Endothelial cell of umbilical vein (primary cell): ENCODE measurements around the gene PKP4. TPM values are rescaled to one million over a fixed set of nuclear protein-coding genes. Genes with fewer than 3 reads are reported as not detected.

Experiments used
- BruUV-seq: library from RNA; stranded (reverse); fragments of 400-500 nt; replicated peaks from 2 replicates; lab custom pipeline; 2021; lab: Mats Ljungman, UMichigan
- CTCF ChIA-PET: fragments of 300-600, 350-600 bp; sonication (Branson Sonifier 250); formaldehyde crosslinking; loops from one replicate; lab custom pipeline; 2021; ENCODE audit warnings: antibody characterized with exemption, inconsistent platforms; lab: Charles Lee
- POLR2A ChIA-PET: fragments of 300-600, 350-600 bp; sonication (Branson Sonifier 250); formaldehyde crosslinking; loops from one replicate; lab custom pipeline; 2021; ENCODE audit warnings: antibody characterized with exemption, inconsistent platforms; lab: Charles Lee
- DNase-seq: peaks from one replicate; pipeline ENCODE4 v3.0.0-alpha.2; 2011; ENCODE audit warnings: low read depth, low spot score
- FAIRE-seq: peaks from 2 replicates; lab custom pipeline; 2011; peaks lifted over from hg19 to GRCh38; lab: Jason Lieb, UNC
- H2AFZ ChIP-seq: 2 replicates; pipeline ENCODE4 v1.6.0; 2012; ENCODE audit warnings: low read depth, low read length, control low read depth, inconsistent platforms
- H3K27ac ChIP-seq: 2 replicates; pipeline ENCODE4 v1.5.1; 2011; ENCODE audit warnings: low read depth, mild to moderate bottlenecking, control low read depth, low read length, moderate library complexity; ENCODE audit not compliant: insufficient read depth
- H3K27me3 ChIP-seq, 2 experiments: 2 replicates each; pipeline versions ENCODE4 v1.6.0 to v1.6.1; 2011; ENCODE audit warnings: low read length in 2 of 2, mixed read lengths in 1 of 2; ENCODE audit not compliant: control insufficient read depth in 2 of 2, insufficient read depth in 2 of 2
- H3K36me3 ChIP-seq, 2 experiments: 2 replicates in 1 of 2; 3 replicates in 1 of 2; pipeline ENCODE4 v1.5.1; 2011; ENCODE audit warnings: low read length in 2 of 2, mild to moderate bottlenecking in 1 of 2, moderate library complexity in 1 of 2; ENCODE audit not compliant: control insufficient read depth in 2 of 2, insufficient read depth in 2 of 2; ENCODE audit errors: extremely low read depth in 1 of 2
- H3K4me1 ChIP-seq: 3 replicates; pipeline ENCODE4 v1.5.1; 2011; ENCODE audit warnings: mild to moderate bottlenecking, low read length; ENCODE audit not compliant: control insufficient read depth, insufficient read depth; ENCODE audit errors: extremely low read depth
- H3K4me2 ChIP-seq: 2 replicates; pipeline ENCODE4 v1.6.1; 2011; ENCODE audit warnings: low read length, control low read depth, mixed read lengths; ENCODE audit not compliant: insufficient read depth
- H3K4me3 ChIP-seq, 3 experiments: fragments of 200-600 bp in 1 of 3; sonication (generic), shearing (Covaris generic) in 1 of 3; replicated peaks in 1 of 3; 2 replicates each; pipeline ENCODE4 v1.5.1; 2011 to 2016; ENCODE audit warnings: control low read depth in 3 of 3, low read length in 3 of 3, mild to moderate bottlenecking in 2 of 3, inconsistent platforms in 1 of 3, low read depth in 1 of 3, moderate library complexity in 1 of 3; ENCODE audit not compliant: insufficient read depth in 1 of 3
- H3K79me2 ChIP-seq: 2 replicates; pipeline ENCODE4 v1.6.0; 2012; ENCODE audit warnings: low read length, inconsistent platforms; ENCODE audit not compliant: control insufficient read depth, insufficient read depth
- H3K9ac ChIP-seq: replicated peaks from 2 replicates; pipeline ENCODE3; 2011; ENCODE audit warnings: low read length, control low read depth; ENCODE audit not compliant: insufficient read depth; ENCODE audit errors: extremely low read depth
- H3K9me1 ChIP-seq: replicated peaks from 3 replicates; pipeline ENCODE4 v1.6.0; 2011; ENCODE audit warnings: mild to moderate bottlenecking, low read length; ENCODE audit not compliant: control insufficient read depth, insufficient read depth; ENCODE audit errors: extremely low read depth
- H3K9me3 ChIP-seq: replicated peaks from 2 replicates; pipeline ENCODE4 v1.5.1; 2012; ENCODE audit warnings: low read length, inconsistent platforms; ENCODE audit not compliant: control insufficient read depth, insufficient read depth
- H4K20me1 ChIP-seq: replicated peaks from 2 replicates; pipeline ENCODE3; 2011; ENCODE audit warnings: mild to moderate bottlenecking, low read length; ENCODE audit not compliant: control insufficient read depth, insufficient read depth; ENCODE audit errors: extremely low read depth
- CTCF ChIP-seq, 2 donors: IDR thresholded peaks; 1 replicate in 1 of 2; 2 replicates in 1 of 2; pipeline ENCODE4 v1.5.1; 2011; ENCODE audit warnings: low read length in 2 of 2, mild to moderate bottlenecking in 2 of 2, moderate library complexity in 2 of 2, control low read depth in 1 of 2, inconsistent platforms in 1 of 2, low read depth in 1 of 2; ENCODE audit not compliant: insufficient read depth in 1 of 2; ENCODE audit errors: extremely low read depth in 1 of 2
- EZH2 ChIP-seq: IDR thresholded peaks from 2 replicates; pipeline ENCODE4 v1.6.1; 2012; ENCODE audit warnings: borderline replicate concordance, low read depth, mild to moderate bottlenecking, moderate library complexity, low read length, inconsistent platforms; ENCODE audit not compliant: severe bottlenecking
- FOS ChIP-seq: IDR thresholded peaks from 2 replicates; pipeline ENCODE4 v1.6.1; 2011; ENCODE audit warnings: mild to moderate bottlenecking, low read length, moderate library complexity, borderline replicate concordance; ENCODE audit not compliant: insufficient read depth
- GATA2 ChIP-seq: IDR thresholded peaks from 2 replicates; pipeline ENCODE4 v1.7.0; 2011; ENCODE audit warnings: low read depth, mild to moderate bottlenecking, moderate library complexity, mixed read lengths, low read length; ENCODE audit not compliant: insufficient read length, insufficient read depth
- JUN ChIP-seq: IDR thresholded peaks from 2 replicates; pipeline ENCODE4 v1.6.1; 2011; ENCODE audit warnings: borderline replicate concordance, low read depth; ENCODE audit not compliant: insufficient read length, insufficient read depth
- MYC ChIP-seq: IDR thresholded peaks from one replicate; pipeline ENCODE4 v1.6.1; 2011; ENCODE audit warnings: mild to moderate bottlenecking, low read depth, low read length
- POLR2A ChIP-seq: IDR thresholded peaks from 2 replicates; pipeline ENCODE4 v1.6.1; 2012; ENCODE audit warnings: low read depth, mild to moderate bottlenecking, control low read depth, low read length
- POLR2AphosphoS5 ChIP-seq: IDR thresholded peaks from 2 replicates; pipeline ENCODE4 v1.6.1; 2012; ENCODE audit warnings: low read depth, mild to moderate bottlenecking, control low read depth, low read length, moderate library complexity; ENCODE audit not compliant: insufficient read depth
- dilution Hi-C: fragments of 300-500 bp; cut with MboI; formaldehyde crosslinking; loops from one replicate; pipeline ENCODE4 v1.15.0; 2019; ENCODE audit warnings: low sequenced_read_pairs; ENCODE audit not compliant: extremely low pct_ligation_motif_present
- intact Hi-C: fragments of 100-400 bp; cut with micrococcal nuclease; formaldehyde crosslinking; loops from one replicate; pipeline ENCODE4 v1.10.0; 2022
- polyA plus RNA-seq, 4 experiments: library from polyadenylated mRNA; depleted of rRNA in 3 of 4; stranded (reverse) in 3 of 4; unstranded in 1 of 4; fragments of >200 nt; gene quantifications; 2 replicates each; pipeline versions ENCODE4 v1.2.1 to v1.2.3, GENCODE V29; 2011 to 2012; ENCODE audit warnings: missing spikeins in 1 of 4
- total RNA-seq: library from RNA; stranded (reverse); gene quantifications from 2 replicates; pipeline ENCODE4 v1.2.3, GENCODE V29; 2021
- TF ChIP-seq, protein P1 (sequence below): IDR thresholded peaks from 2 replicates; pipeline ENCODE4 v1.6.1; 2011; ENCODE audit not compliant: insufficient read depth, insufficient read length

PKP4 gene
- total and polyA plus RNA-seq, 2 donors (not counting 3 experiments of a cell fraction or from before 2014, with no cell fraction given): 35.4 to 68.5 TPM

DNA sequence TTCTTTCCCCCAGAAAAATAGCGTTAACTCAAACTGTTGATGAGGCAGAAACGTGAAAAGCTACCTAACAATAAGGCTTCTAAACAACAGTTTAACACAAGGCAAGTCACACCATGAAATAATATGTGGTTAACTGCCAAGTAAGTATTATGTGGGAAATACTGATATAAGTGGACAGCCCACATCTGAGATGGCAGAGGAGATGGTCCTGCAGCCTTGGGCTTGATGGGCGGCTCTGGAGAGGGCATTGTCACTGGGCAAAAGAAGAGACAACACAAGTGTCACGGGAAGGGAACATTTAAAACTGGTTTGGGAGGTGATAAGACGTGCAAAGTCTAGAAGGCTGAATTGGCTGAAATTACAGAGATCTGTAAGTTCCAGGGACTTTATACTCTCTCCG is 147.2 kb downstream of the PKP4 start:
- H3K27ac ChIP-seq: no peak overlapping the region
- no peak overlapping the region for H3K4me2 ChIP-seq
- TF ChIP-seq, protein P1, sequence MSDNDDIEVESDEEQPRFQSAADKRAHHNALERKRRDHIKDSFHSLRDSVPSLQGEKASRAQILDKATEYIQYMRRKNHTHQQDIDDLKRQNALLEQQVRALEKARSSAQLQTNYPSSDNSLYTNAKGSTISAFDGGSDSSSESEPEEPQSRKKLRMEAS: no peak
- TF ChIP-seq MYC (no peak), FOS (no peak), POLR2A (no peak), GATA2 (no peak), POLR2AphosphoS5 (no peak), CTCF (IDR thresholded peaks at IDR 0.05; ENCODE audit: extremely low read depth in 1 of 2, insufficient read depth in 1 of 2, low read depth in 1 of 2, low read length in 2 of 2) (no peak), JUN (no peak), EZH2 (no peak)
- FAIRE-seq (no peak), DNase-seq (no peak)
- ChIA-PET POLR2A (no interaction called here), CTCF (no interaction called here)
- no peak overlapping the region for H3K4me3 ChIP-seq
- H3K36me3 ChIP-seq: no peaks in the 10 kb centered on the region
- dilution Hi-C loops (no loop called here), intact Hi-C loops (no loop called here)
- peaks cover 22% of the 10 kb centered on the region for H3K4me1 ChIP-seq
- H3K9ac ChIP-seq: no peak overlapping the region
- H4K20me1 ChIP-seq: no peaks in the 10 kb centered on the region
- H2AFZ ChIP-seq: no peak overlapping the region
- no peaks in the 10 kb centered on the region for H3K27me3 ChIP-seq
- H3K79me2 ChIP-seq: no peaks in the 10 kb centered on the region
- H3K9me3 ChIP-seq: no peaks in the 10 kb centered on the region
- no TSS peak for BruUV-seq
- peaks cover 2% of the 10 kb centered on the region for H3K9me1 ChIP-seq
